GF-D8 (cell line): Measurements from ENCODE around the gene KRTAP4-5.
"Not testable (repeated sequence)": the region's sequence is repeated elsewhere in the genome, so short reads cannot be mapped to it uniquely, and the experiment has no call there.

Experiments
- DNase-seq: peaks from one replicate; lab custom pipeline; 2025; lab: John Stamatoyannopoulos, UW

The KRTAP4-5 gene

DNA sequence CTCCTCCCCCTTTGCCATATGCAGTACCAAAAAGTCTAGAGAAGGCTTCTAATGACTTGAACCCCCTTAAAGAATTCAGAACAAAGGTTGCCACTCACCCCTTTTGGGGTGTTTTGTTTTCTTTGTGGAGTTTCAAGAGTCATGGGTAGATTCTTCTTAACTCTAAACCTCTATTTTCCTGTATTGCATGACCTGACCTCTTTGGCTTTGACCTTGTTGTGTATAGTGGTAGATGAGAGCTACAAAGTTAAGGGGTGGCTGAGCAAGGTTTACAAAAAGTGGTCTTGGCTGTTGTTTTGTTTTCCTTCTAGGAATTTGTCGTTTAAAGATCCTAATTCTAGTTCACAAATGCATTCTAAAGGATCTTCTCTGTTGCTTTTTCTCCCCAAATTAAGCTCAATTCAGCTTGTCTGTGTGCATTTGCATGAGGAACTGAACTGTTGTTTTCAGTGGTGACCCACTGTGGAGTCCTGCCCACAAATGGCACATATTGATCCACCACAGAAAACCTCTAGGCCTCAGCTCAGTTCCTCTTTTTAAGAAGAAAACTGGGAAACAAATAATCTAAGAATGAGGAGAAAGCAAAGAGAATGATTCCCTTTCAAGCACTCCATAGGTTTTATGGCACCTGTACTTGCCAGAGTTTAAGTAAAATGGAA is 40.8 kb downstream of the KRTAP4-5 start:
- DNase-seq, result not testable (repeated sequence)

DNA sequence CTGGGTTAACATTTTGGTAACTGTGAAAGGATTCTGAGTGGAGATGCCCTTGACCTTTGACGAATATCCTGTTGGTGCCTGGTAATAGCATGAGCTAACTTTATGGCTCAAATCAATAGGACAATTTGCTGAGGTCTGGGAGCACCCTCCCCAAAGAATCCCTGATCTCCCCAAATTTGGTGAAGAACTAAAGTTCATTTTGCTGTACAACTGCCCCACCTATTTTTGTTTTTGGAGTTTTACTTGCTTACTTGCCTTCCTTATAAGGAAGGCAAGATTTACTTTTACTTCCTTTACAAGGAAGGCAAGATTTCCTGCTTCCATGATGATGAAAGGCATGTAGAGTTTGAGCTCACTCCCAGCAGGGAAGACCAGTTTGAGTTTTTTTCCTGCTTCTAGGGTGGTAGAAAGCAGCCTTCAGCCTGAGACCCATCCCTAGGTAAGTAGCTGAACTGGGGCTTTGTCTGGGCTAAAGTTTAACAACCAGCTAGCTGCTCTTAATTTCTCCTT is 41.6 kb downstream of the KRTAP4-5 start:
- no peak for DNase-seq

DNA sequence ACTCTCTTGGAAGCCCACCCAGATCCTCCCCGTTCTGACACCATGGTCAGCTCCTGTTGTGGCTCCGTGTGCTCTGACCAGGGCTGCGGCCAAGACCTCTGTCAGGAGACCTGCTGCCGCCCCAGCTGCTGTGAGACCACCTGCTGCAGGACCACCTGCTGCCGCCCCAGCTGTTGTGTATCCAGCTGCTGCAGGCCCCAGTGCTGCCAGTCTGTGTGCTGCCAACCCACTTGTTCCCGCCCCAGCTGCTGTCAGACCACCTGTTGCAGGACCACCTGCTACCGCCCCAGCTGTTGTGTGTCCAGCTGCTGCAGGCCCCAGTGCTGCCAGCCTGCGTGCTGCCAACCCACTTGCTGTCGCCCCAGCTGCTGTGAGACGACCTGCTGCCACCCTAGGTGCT is 44.3 kb downstream of the KRTAP4-5 start, which contains the start of gene KRTAP4-9:
Gene KRTAP4-9 (plus strand): TSS at position 43 of the 400 bp plus-strand sequence. CDS start 0 bp downstream, at position 43.
- not testable (repeated sequence) for DNase-seq

DNA sequence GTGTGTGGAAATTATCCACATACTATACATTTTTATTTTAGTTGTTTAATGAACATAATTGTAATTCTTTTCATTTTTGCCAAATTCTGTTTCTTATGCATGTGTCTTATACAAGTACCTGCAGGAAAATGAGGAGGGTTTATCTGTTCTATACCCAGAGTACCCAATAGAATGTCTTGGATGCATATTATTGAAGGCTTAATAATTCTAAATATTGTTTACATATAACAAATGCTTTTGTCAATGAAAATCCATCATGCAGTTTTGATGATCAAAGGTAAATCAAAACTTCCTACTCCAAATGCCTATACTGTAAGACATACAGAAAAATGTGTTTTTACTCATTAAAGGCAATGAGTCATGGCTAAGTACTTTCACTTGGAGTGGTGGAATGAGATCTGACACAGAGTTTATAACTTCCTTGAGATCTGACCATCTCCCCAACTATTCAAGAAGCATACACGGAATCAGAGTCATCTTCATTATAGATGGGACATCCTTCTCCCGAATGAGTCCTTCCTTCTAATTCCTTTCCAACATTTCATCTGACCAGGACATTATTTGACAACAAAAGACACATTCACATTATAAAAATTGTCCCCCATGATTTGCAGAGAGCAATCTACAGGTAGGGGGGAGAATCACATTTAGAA is 45.1 kb downstream of the KRTAP4-5 start:
- DNase-seq, result not testable (repeated sequence)

DNA sequence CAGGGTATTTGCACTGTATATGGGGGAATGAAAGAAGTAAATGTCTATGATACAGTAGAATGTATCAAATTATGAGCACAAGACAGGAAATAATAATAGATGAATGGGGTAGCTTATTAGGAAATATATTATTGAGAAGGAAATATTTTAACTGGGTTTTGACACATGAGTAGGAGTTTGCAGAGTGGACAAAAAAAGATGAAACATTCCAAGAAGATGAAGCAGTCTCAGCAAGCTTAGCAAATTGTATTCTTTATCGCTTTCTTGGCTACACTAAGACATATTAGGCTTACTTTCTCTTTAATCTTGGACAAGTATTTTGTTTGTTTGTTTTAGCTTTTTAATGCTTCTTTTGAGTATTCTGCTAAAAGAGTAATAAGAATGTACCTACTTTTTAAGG is 45.7 kb downstream of the KRTAP4-5 start:
- DNase-seq, result no peak

DNA sequence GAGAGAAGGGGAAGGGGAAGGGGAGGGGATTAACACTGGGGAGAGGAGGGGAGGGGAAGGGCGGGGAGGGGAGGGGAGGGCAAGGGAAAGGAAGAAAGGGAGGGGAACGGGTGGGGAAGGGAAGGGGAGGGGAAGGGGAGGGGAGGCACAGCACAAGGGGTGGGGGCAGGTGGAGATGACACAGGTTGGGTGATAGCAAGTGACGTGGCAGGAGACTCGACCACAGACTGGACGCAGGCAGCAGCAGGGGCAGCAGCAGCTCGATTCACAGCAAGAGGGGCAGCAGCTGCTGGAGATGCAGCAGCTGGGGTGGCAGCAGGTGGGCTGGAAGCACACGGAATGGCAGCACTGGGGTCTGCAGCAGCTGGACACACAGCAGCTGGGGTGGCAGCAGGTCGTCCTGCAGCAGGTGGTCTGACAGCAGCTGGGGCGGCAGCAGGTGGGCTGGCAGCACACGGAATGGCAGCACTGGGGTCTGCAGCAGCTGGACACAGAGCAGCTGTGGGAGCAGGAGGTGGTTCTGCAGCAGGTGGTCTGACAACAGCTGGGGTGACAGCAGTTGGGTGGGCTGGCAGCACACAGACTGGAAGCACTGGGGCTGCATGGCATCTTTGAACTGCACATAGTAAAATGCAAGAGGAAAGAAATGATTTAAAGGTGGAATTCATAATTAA is 47.9 kb downstream of the KRTAP4-5 start, which contains the start of gene KRTAP4-16:
Gene KRTAP4-16 (minus strand): TSS at position 624 of the 674 bp plus-strand sequence. CDS start 0 bp downstream, at position 624.
- no peak for DNase-seq

DNA sequence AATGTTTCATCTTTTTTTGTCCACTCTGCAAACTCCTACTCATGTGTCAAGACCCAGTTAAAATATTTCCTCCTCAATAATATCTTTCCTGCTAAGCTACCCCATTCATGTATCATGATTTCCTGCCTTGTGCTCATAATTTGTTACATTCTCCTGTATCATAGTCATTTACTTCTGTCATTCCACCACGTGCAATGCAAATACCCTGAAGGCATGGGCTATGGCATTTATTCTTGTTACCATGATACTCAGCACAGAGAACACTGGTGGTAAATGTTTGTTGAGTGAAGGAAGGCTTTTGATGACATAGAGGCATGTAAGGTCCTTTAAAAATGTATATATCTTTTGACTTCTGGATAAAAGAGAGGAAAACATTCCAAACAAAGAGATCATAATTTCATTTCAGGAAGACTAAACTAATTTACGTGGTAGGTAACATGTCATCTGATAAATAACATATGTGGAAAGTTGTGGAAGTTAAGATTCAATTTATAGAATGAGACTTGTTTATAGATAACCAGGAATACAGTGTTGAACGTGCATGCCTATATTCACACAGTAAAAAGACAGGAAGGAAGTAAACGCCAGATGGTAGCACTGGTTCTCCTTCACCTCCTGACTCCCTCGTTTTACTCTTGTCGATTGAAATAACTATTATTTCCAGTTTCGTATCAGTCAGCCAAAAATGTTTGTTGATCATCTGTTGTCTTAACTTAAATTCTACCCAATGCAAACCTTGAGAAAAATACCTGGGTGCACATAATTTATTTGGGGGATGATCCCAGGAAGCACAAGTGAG is 49.7 kb downstream of the KRTAP4-5 start:
- not testable (repeated sequence) for DNase-seq
